DND-41 (cell line): ENCODE results near the gene NR4A2.

Experiments used
- ATAC-seq: fragments of 200-7000 bp; cut with Tn5 transposase; 3 replicates; pipeline ENCODE4 v1.9.1; 2021; ENCODE audit warnings: low read depth; ENCODE audit not compliant: insufficient read depth
- DNase-seq: peaks from one replicate; pipeline ENCODE4 v3.0.0-alpha.2; 2020
- H2AFZ ChIP-seq: 2 replicates; pipeline ENCODE4 v1.6.0; 2012; ENCODE audit warnings: low read depth, low read length
- H3K27ac ChIP-seq: 2 replicates; pipeline ENCODE4 v1.5.1; 2012; ENCODE audit warnings: low read length, inconsistent platforms
- H3K27me3 ChIP-seq: fragments of 200-600 bp; sonication (generic); 2 replicates; pipeline ENCODE4 v1.6.0; 2012; ENCODE audit warnings: low read length, mild to moderate bottlenecking, inconsistent platforms; ENCODE audit not compliant: insufficient read depth, poor library complexity
- H3K36me3 ChIP-seq: 2 replicates; pipeline ENCODE4 v1.5.1; 2012; ENCODE audit warnings: low read length, inconsistent platforms; ENCODE audit not compliant: insufficient read depth
- H3K4me1 ChIP-seq: 2 replicates; pipeline ENCODE4 v1.5.1; 2012; ENCODE audit warnings: mild to moderate bottlenecking, low read length; ENCODE audit not compliant: insufficient read depth
- H3K4me2 ChIP-seq: 2 replicates; pipeline ENCODE4 v1.6.0; 2012; ENCODE audit warnings: mild to moderate bottlenecking, moderate library complexity, low read length, inconsistent platforms; ENCODE audit not compliant: insufficient read depth
- H3K4me3 ChIP-seq, 2 experiments: fragments of 200-600 bp in 1 of 2; shearing (Covaris generic) in 1 of 2; 2 replicates each; pipeline ENCODE4 v1.5.1; 2012 to 2016; ENCODE audit warnings: inconsistent platforms in 2 of 2, low read length in 2 of 2, mild to moderate bottlenecking in 2 of 2, low read depth in 1 of 2, moderate library complexity in 1 of 2
- H3K79me2 ChIP-seq: 2 replicates; pipeline ENCODE4 v1.6.0; 2012; ENCODE audit warnings: low read length, inconsistent platforms; ENCODE audit not compliant: insufficient read depth
- H3K9ac ChIP-seq: 2 replicates; pipeline ENCODE4 v1.6.0; 2012; ENCODE audit warnings: low read depth, mild to moderate bottlenecking, inconsistent platforms, low read length, moderate library complexity
- H3K9me3 ChIP-seq: 2 replicates; pipeline ENCODE4 v1.5.1; 2012; ENCODE audit warnings: low read length, moderate library complexity, mild to moderate bottlenecking, inconsistent platforms; ENCODE audit not compliant: insufficient read depth, severe bottlenecking
- H4K20me1 ChIP-seq: 2 replicates; pipeline ENCODE4 v1.6.0; 2012; ENCODE audit warnings: low read length; ENCODE audit not compliant: insufficient read depth
- CTCF ChIP-seq: IDR thresholded peaks from 2 replicates; pipeline ENCODE4 v1.5.1; 2012; ENCODE audit warnings: borderline replicate concordance, low read length, moderate library complexity, mild to moderate bottlenecking; ENCODE audit not compliant: poor library complexity, severe bottlenecking; ENCODE audit errors: extremely low read depth
- EZH2 ChIP-seq: IDR thresholded peaks from 3 replicates; pipeline ENCODE4 v1.6.1; 2012; ENCODE audit warnings: borderline replicate concordance, low read depth, mild to moderate bottlenecking, moderate library complexity, low read length, inconsistent platforms; ENCODE audit not compliant: severe bottlenecking

NR4A2 gene

DNA sequence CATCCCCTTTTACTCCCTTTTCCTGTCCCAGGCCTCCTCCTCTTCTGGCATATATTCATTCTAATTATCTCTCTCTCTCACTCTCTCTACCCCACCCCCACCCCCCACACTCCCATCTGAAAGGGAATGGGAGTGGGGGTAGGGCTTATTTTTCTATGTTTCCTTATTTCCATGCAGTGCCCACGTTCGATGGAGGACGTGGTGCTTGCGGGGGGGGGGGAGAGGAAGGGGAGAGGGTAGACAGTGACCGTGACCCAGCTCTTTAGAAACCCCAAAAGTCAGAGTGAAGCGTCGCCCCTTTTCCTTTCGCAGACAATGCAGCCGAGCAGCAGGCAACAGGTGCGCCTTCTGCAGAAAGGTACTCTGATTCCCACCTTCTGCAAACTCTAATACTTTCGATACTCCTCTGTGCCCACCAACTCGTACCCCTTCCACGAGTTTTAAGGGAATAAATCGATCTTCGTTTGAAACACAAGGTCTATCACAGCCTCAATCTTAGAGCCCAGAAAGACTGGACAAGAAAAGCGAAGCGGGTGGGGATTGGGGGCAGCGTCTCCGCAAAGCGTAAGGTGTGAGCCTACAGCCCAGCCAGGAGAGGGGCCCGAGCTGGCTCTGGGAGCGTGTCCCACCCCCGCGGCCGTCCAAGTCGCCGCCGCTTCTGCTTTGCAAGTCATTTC, 891 bp upstream of the NR4A2 start:
- H2AFZ ChIP-seq, result peak overlapping the region; percentile 81
- peaks cover 8% of the 10 kb centered on the region for H3K27me3 ChIP-seq
- peak overlapping the region; percentile 77 for H3K27ac ChIP-seq
- peak overlapping the region; percentile 99 for H3K4me2 ChIP-seq
- peaks cover 60% of the 10 kb centered on the region for H3K4me1 ChIP-seq
- no peaks in the 10 kb centered on the region for H3K79me2 ChIP-seq
- no peaks in the 10 kb centered on the region for H3K36me3 ChIP-seq
- TF ChIP-seq EZH2 (no peak), CTCF (no peak)
- H3K4me3 ChIP-seq, result peak overlapping the region; percentile 35 to 85
- H3K9ac ChIP-seq, result peak overlapping the region; percentile 70
- no peaks in the 10 kb centered on the region for H4K20me1 ChIP-seq
- no peak for ATAC-seq
- no peak for DNase-seq
- no peaks in the 10 kb centered on the region for H3K9me3 ChIP-seq

DNA sequence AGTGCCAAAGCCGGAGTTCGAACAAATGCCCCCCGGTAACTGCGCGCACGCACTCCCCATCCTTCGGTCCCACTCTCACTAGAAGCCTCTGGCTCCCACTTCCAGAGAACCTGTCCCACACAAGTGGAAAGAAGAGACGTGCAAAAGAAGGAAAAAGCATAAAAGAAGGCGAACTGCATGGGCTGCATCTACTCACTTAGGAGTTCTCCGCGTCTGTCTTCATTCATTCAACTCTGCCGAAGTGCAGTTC, 312 bp downstream of the NR4A2 start:
- no peak for TF ChIP-seq EZH2
- TF ChIP-seq CTCF, result no peak
- Histone ChIP-seq H3K4me1 (peaks cover 51% of the 10 kb centered on the region), H3K4me2 (peak overlapping the region; percentile 99), H3K79me2 (no peaks in the 10 kb centered on the region), H3K4me3 (peak overlapping the region; percentile 35 to 85; a peak in 3 of 4 replicates), H3K27ac (no peak overlapping the region; the same call in 1 of the 2 replicates), H3K9ac (peak overlapping the region; percentile 70), H3K36me3 (no peaks in the 10 kb centered on the region), H3K27me3 (peaks cover 8% of the 10 kb centered on the region), H4K20me1 (no peaks in the 10 kb centered on the region), H3K9me3 (no peaks in the 10 kb centered on the region), H2AFZ (peak overlapping the region; percentile 81)
- ATAC-seq (peak; percentile 10; the same call in 2 of the 3 replicates), DNase-seq (no peak)

- Histone ChIP-seq H3K4me2 (peak overlapping the region; percentile 99), H3K4me3 (peak overlapping the region; percentile 35 to 85; a peak in 3 of 4 replicates), H3K27me3 (peaks cover 8% of the 10 kb centered on the region), H3K36me3 (no peaks in the 10 kb centered on the region), H4K20me1 (no peaks in the 10 kb centered on the region), H3K4me1 (peaks cover 46% of the 10 kb centered on the region), H2AFZ (peak overlapping the region; percentile 81), H3K27ac (no peak overlapping the region; the same call in 1 of the 2 replicates), H3K9me3 (no peaks in the 10 kb centered on the region), H3K9ac (peak overlapping the region; percentile 70), H3K79me2 (no peaks in the 10 kb centered on the region)
- ATAC-seq, result no peak
- TF ChIP-seq EZH2, result no peak
- TF ChIP-seq CTCF, result no peak
- peak; percentile 35 for DNase-seq
These were observed 793 bp downstream of the NR4A2 start for GRCh38 chr2:156331572-156332283.
